Stimulated activated effector memory CD8-positive, alpha-beta T cell treated with anti-CD3 and anti-CD28 coated beads, Interleukin-12 subunit alpha, Interleukin-12 subunit beta, amount 100 ng/mL, for 72 hours (primary cell): ENCODE results near the gene NFATC2IP.
"Not testable (repeated sequence)": the region's sequence is repeated elsewhere in the genome, so short reads cannot be mapped to it uniquely, and the experiment has no call there.

Source experiments
- ATAC-seq: fragments of 150-1000 bp; cut with Tn5 transposase; 2 replicates; pipeline ENCODE4 v1.10.0; 2021
- DNase-seq, 2 donors: peaks; one replicate each; pipeline ENCODE4 v3.0.0; 2021 to 2022; ENCODE audit warnings: low spot score in 2 of 2
- H3K27ac Mint-ChIP-seq: one replicate; pipeline ENCODE4 v1.8.0; 2022; ENCODE audit warnings: mild to moderate bottlenecking, mixed read lengths
- H3K36me3 Mint-ChIP-seq: one replicate; pipeline ENCODE4 v1.8.0; 2022; ENCODE audit warnings: mild to moderate bottlenecking, mixed read lengths
- H3K4me1 Mint-ChIP-seq: one replicate; pipeline ENCODE4 v1.8.0; 2022; ENCODE audit warnings: mixed read lengths
- H3K4me3 Mint-ChIP-seq: one replicate; pipeline ENCODE4 v1.8.0; 2022; ENCODE audit warnings: mild to moderate bottlenecking, mixed read lengths
- H3K9me3 Mint-ChIP-seq: one replicate; pipeline ENCODE4 v1.8.0; 2022; ENCODE audit warnings: mixed read lengths

NFATC2IP gene

DNA sequence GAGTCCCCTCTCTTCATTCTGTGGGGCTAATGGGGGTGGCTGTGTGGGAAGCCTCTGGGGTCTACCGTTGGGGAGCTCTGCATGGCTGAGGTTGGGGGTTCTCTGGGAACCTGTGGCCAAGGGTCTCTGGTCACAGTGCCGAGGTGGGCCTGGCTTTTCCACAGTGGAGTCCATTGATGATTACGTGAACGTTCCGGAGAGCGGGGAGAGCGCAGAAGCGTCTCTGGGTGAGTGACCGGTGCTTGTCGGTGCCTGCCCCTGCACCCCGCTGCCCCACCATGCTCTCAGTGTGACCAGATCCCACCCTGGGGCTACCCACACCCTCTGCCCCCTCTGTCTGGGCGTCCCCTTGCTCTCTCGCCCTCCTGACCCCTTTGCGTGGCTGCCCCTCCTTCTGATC lies 38.6 kb downstream of the NFATC2IP start:
- Mint-ChIP-seq H3K36me3 (peaks cover 71% of the 10 kb centered on the region), H3K9me3 (peaks cover 7% of the 10 kb centered on the region), H3K4me3 (peak overlapping the region; percentile 98), H3K4me1 (peaks cover 44% of the 10 kb centered on the region), H3K27ac (peak overlapping the region; percentile 89)
- no peak for DNase-seq
- ATAC-seq: no peak

DNA sequence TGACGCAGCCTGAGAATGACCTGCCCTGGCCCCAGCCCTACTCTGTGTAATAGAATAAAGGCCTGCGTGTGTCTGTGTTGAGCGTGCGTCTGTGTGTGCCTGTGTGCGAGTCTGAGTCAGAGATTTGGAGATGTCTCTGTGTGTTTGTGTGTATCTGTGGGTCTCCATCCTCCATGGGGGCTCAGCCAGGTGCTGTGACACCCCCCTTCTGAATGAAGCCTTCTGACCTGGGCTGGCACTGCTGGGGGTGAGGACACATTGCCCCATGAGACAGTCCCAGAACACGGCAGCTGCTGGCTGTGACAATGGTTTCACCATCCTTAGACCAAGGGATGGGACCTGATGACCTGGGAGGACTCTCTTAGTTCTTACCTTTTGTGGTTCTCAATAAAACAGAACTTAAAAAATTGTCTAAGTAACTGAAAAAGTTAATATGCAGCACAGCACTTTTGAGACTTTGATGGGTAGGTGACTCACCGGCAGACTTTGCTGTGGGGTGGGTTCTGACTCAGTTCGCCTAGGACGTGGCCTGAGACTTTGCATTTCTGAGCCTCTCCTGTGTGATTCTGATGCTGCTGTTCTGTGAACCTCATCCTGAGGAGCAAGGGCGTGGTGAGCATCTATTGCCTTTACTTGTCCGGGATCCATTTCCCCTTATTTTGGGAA lies 39.8 kb downstream of the NFATC2IP start:
- DNase-seq: peak in 1 of 2 donors; percentile 70

DNA sequence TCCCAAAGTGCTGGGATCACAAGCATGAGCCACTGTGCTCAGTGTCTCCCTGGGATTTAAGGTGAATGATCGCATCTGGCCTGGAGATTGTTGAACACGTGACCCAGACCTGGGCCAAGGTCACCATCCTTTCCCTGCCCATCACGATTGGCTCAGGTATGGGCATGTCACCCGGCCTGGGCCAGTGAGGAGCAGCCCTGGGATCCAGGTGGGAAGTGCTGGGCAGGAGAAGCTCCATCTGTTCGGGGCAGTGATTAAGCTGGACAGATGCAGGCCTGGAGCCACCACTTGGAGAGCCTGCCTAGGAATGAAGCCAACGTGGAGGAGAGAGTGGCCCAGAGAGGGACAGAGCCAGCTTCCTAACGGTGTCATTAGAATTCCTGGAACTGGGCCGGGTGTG lies 41.0 kb downstream of the NFATC2IP start:
- no peak for ATAC-seq
- DNase-seq: no peak
- H3K36me3 Mint-ChIP-seq: peaks cover 53% of the 10 kb centered on the region
- peaks cover 41% of the 10 kb centered on the region for H3K4me1 Mint-ChIP-seq
- H3K4me3 Mint-ChIP-seq: no peak overlapping the region
- no peak overlapping the region for H3K27ac Mint-ChIP-seq
- peaks cover 7% of the 10 kb centered on the region for H3K9me3 Mint-ChIP-seq

More for the DNA sequence above, 39.8 kb downstream of the NFATC2IP start:
- H3K4me1 Mint-ChIP-seq: peaks cover 41% of the 10 kb centered on the region
- peak overlapping the region; percentile 89 for H3K27ac Mint-ChIP-seq
- H3K9me3 Mint-ChIP-seq: peaks cover 7% of the 10 kb centered on the region
- peak overlapping the region; percentile 98 for H3K4me3 Mint-ChIP-seq
- peaks cover 65% of the 10 kb centered on the region for H3K36me3 Mint-ChIP-seq
- peak; percentile 92 for ATAC-seq

DNA sequence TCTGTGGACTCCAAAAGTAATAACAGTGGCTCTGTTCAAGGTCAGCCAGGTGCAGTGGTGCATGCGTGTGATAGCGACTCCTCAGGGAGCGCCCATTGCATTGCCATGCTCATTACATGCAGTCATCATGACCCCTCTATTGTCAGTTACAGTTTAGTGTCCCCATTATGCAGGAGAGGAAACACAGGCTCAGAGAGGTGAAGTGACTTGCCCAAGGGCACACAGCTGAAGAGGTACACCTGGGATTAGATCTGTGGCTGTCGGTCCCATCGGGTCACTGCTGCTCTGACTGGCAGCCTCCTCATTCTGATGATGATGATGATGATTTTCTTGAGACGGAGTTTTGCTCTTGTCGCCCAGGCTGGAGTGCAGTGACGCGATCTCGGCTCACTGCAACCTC lies 41.8 kb downstream of the NFATC2IP start:
- ATAC-seq: no peak
- Mint-ChIP-seq H3K36me3 (peaks cover 45% of the 10 kb centered on the region), H3K4me1 (peaks cover 33% of the 10 kb centered on the region), H3K4me3 (no peak overlapping the region), H3K27ac (no peak overlapping the region), H3K9me3 (peaks cover 1% of the 10 kb centered on the region)
- no peak for DNase-seq

DNA sequence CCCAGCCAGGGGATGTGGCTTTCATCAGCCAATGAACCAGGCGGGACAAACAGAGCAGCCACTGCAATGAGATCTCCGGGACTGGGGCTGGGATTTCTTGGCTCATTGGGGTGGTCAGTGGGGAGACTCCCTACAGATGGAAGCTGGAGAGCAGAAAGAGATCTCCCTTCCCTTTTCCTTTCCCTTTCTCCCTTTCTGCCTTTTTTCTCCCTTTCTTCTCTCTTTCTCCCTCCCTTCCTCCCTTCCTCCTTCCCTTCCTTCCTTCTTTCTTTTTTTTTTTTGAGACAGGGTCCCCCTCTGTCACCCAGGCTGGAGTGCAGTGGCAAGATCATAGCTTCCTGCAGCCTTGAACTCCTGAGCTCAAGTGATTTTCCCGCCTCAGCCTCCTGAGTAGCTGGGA lies 48.1 kb downstream of the NFATC2IP start:
- H3K27ac Mint-ChIP-seq: peak overlapping the region; percentile 63
- no peaks in the 10 kb centered on the region for H3K36me3 Mint-ChIP-seq
- no peaks in the 10 kb centered on the region for H3K9me3 Mint-ChIP-seq
- DNase-seq (no peak), ATAC-seq (no peak)
- peaks cover 8% of the 10 kb centered on the region for H3K4me1 Mint-ChIP-seq
- no peak overlapping the region for H3K4me3 Mint-ChIP-seq

DNA sequence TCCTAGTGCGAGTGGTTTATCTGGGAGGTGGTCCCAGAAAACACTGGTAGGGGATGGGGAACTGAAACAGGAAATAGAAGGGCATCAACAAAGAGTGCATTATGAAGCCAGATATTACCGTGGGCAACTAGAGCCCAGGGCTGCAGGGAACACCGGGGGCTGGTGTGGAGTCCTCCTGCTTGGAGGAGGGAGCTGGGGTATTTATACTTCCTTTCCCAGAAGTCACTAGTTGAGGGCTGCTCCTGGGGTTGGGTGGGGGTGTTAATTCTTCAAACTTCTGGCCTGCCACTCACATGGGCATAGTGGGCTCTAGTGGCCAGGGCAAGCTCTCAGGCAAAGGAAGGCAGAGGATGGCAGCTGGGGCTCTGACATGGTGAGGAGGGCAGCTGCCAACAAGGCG lies 48.8 kb downstream of the NFATC2IP start:
- H3K27ac Mint-ChIP-seq: peak overlapping the region; percentile 63

DNA sequence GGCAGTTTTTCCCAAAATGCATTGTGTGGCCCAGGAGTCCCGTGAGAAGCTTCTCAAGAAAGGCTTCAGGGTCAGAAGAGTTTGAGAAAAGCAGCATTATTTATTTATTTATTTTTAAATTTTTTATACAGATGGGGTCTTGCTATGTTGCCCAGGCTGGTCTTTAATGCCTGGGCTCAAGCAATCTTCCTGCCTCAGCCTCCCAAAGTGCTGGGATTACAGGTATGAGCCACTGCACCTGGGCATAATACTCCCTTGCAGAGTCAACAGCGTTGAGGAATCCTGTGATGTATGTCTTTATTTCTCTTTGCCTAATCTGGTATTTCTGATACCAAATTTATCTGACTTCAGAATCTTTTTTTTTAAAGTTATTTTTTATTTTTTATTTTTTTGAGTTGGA lies 49.3 kb downstream of the NFATC2IP start:
- Mint-ChIP-seq H3K4me3 (no peak overlapping the region), H3K36me3 (no peaks in the 10 kb centered on the region), H3K4me1 (peaks cover 16% of the 10 kb centered on the region), H3K9me3 (no peaks in the 10 kb centered on the region), H3K27ac (no peak overlapping the region)
- no peak for ATAC-seq
- DNase-seq: no peak

More for the DNA sequence above, 48.8 kb downstream of the NFATC2IP start:
- DNase-seq (no peak), ATAC-seq (no peak)
- Mint-ChIP-seq H3K4me3 (no peak overlapping the region), H3K4me1 (peaks cover 12% of the 10 kb centered on the region), H3K36me3 (no peaks in the 10 kb centered on the region), H3K9me3 (no peaks in the 10 kb centered on the region)

DNA sequence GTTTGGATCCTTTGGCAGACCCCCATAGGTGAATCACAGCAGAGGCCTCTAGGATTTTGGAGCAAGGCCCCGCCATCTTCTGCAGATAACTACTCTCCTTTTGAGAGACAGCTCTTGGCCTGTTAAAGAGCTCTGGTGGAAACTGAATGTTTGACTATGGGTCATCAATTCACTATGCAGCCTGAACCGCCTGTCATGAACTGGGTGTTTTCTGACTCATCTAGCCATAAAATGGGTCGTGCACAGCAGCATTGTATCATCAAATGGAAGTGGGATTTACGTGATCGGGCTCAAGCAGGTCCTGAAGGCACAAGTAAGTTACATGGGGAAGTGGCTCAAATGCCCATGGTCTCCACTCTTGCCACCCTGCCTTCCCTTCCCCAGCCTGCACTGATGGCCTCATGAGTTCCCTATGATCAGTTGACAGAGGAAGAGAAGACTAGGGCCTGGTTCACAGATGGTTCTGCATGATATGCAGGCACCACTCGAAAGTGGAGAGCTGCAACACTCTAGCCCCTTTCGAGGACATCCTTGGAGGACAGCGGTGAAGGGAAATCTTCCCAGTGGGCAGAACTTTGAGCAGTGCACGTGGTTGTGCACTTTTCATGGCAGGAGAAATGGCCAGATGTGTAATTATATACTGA lies 53.9 kb downstream of the NFATC2IP start:
- peak overlapping the region; percentile 53 for H3K27ac Mint-ChIP-seq
- not testable (repeated sequence) for H3K4me3 Mint-ChIP-seq, H3K36me3 Mint-ChIP-seq, DNase-seq, H3K9me3 Mint-ChIP-seq
- peak; percentile 41 for ATAC-seq
- H3K4me1 Mint-ChIP-seq: peaks cover 30% of the 10 kb centered on the region

DNA sequence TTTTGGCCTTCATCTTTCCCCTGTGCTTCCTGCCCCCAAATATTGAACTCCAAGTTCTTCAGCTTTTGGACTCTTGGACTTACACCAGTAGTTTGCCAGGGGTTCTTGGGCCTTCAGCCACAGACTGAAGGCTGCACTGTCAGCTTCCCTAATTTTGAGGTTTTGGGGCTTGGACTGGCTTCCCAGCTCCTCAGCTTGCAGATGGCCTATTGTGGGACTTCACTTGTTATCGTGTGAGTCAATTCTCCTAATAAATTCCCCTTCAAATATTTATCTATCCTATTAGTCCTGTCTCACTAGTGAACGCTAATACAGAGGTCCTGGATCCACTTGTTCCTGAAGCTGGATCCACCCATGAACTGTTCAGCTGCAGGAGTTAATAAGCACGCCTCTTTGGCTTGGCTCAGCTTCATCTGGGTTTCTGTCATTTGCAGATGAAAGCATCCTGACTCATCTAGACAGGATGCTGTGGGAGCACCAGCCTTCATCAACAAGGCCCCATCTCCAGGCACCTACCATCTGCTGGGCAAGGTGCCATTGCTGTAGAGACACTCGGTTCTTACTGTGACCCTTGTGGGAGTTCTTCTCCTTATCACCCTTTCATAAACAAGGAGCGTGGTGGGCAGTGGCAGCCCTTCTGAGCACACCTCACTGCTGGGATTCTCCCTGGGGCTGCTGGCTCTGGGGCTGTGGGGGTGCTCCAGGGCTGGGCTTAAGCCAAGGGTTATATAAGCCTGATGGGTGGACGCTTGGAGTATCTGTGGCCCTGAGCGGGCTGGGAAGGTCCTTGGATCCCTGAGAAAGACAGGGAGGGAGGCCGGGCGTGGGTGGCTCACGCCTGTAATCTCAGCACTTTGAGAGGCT lies 57.2 kb downstream of the NFATC2IP start:
- H3K9me3 Mint-ChIP-seq: no peaks in the 10 kb centered on the region
- H3K27ac Mint-ChIP-seq: peak overlapping the region; percentile 91
- DNase-seq (peak in 1 of 2 donors; percentile 81), ATAC-seq (peak; percentile 98)
- H3K4me1 Mint-ChIP-seq: peaks cover 42% of the 10 kb centered on the region
- H3K36me3 Mint-ChIP-seq: no peaks in the 10 kb centered on the region
- H3K4me3 Mint-ChIP-seq: peak overlapping the region; percentile 57

DNA sequence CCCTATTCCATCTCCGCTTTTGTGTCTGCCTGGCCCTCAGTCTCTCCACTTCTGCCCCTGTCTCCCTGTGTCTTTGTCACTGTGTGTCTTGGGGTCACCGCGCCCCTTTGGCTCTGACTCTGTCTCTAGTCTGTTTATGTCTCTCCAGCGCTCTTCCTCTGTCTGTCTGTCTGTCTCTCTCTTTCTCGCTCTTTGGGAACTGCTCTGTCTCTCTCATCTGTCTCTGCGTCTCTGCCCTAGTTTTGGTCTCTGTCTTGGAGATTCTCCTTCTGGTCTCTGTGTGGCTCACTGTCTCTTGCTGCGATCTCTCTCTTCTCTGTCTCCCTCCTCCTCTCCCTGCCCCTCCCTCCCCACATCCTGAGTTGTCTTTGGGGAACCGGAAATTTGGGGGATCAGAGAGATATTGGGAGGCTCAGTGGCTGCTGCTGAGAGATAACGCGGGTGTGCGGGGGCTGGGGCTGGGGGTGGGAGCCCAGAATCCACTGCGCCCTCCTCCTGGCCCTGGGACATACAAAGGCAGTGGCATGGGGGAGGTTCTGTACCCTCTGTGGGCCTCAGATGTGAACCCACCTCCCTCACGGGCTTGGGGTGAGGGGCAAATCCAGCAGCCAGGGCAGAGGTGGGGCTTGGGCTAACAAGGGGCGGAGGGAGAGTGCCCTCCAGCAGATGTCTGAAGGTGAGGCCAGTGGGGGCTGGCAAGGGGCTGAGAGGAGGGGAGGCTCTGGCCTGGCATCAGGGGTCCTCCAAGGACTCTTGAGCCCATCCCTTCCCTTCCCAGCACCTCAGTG lies 58.5 kb downstream of the NFATC2IP start:
- no peak for DNase-seq
- no peaks in the 10 kb centered on the region for H3K36me3 Mint-ChIP-seq
- H3K4me1 Mint-ChIP-seq: peaks cover 46% of the 10 kb centered on the region
- H3K9me3 Mint-ChIP-seq: no peaks in the 10 kb centered on the region
- peak overlapping the region; percentile 91 for H3K27ac Mint-ChIP-seq
- H3K4me3 Mint-ChIP-seq: peak overlapping the region; percentile 57
- ATAC-seq: peak; percentile 5

DNA sequence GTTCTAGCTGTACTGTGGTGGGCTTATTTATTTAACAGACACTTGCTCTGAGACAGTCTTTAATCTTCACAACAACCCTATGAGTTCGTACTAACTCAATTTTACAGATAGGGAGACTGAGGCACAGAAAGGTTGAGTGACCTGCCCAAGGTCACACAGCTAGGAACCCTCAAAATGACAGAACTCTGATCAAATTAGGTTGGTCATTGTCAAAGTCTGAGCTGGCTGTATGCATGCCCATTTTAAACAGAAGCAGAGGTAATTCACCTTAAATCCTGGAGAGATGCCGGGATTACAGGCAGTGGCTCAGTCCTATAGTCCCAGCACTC lies 59.1 kb downstream of the NFATC2IP start:
- no peak for ATAC-seq
- peaks cover 46% of the 10 kb centered on the region for H3K4me1 Mint-ChIP-seq

DNA sequence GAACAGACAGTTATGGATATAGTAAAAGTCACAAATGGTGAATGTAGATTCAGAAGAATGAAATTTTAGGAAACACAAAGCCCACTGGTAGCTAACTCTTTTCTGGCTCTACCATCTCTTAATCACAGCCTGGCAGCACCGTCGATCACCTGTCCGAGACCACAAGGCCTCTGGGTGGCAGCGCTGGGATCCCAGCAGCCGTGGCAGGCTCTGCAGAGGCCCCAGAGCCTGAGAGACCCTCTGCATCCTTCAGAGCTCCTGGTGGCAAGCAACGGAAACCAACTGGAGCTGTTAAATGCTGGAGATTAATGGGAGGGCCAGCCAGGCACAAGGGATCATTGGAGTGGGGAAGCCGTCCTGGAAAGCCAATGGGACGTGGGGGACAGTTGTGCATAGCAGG lies 60.4 kb downstream of the NFATC2IP start:
- H3K4me3 Mint-ChIP-seq: no peak overlapping the region
- DNase-seq (no peak), ATAC-seq (no peak)
- H3K36me3 Mint-ChIP-seq: no peaks in the 10 kb centered on the region
- H3K27ac Mint-ChIP-seq: no peak overlapping the region
- peaks cover 44% of the 10 kb centered on the region for H3K4me1 Mint-ChIP-seq
- H3K9me3 Mint-ChIP-seq: no peaks in the 10 kb centered on the region

More for the DNA sequence above, 59.1 kb downstream of the NFATC2IP start:
- H3K4me3 Mint-ChIP-seq: no peak overlapping the region
- no peak for DNase-seq
- H3K36me3 Mint-ChIP-seq: no peaks in the 10 kb centered on the region
- H3K27ac Mint-ChIP-seq: peak overlapping the region; percentile 91
- no peaks in the 10 kb centered on the region for H3K9me3 Mint-ChIP-seq

DNA sequence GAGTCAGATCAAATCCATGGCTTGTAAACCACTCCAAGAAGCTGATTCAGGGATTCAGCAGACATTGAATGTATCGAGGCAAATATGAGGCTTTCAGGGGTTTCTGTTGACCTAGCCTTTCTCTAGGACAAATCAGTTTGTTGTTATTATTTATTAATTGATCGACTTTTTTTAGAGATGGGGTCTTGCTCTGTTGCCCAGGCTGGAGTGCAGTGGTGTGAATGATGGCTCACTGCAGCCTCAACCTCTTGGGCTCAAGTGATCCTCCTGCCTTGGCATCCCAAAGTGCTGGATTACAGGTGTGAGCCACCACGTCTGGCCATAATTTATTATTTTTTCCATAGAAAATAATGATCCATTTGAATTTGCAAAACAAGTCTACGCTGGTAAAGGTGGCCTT lies 61.1 kb downstream of the NFATC2IP start:
- Mint-ChIP-seq H3K27ac (peak overlapping the region; percentile 91), H3K9me3 (no peaks in the 10 kb centered on the region), H3K36me3 (no peaks in the 10 kb centered on the region), H3K4me1 (peaks cover 44% of the 10 kb centered on the region), H3K4me3 (peak overlapping the region; percentile 0)
- no peak for ATAC-seq
- DNase-seq: no peak

DNA sequence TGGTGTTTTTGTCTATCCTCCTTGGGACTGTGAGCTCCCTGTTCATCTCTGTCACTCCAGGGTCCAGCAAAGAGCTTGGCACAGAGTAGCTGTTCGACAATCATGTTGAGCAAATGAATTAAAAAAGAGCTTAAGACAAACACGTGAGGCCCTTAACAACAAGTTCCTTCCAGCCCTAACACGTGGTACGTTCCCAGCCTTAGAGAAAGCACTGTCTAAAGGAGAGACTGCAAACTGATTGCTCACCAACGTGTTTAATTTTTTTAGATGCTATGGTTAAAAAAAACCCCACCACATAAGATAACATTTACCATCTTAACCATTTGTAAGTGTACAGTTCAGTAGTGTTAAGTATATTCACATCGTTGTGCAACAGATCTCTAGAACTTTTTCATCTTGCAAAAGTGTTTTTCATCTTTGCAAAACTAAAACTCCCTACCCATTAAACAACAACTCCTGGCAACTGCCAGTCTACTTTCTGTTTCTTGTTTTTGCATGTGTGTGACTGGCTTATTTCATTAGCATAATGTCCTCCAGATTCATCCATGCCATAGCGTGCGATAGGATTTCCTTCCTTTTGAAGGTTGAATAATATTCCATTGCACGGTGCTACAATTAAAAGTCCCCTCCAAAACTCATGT lies 62.3 kb downstream of the NFATC2IP start:
- H3K4me3 Mint-ChIP-seq: peak overlapping the region; percentile 0
- H3K27ac Mint-ChIP-seq: peak overlapping the region; percentile 91
- no peaks in the 10 kb centered on the region for H3K36me3 Mint-ChIP-seq
- peak; percentile 38 for ATAC-seq
- no peak for DNase-seq
- H3K4me1 Mint-ChIP-seq: peaks cover 39% of the 10 kb centered on the region
- no peaks in the 10 kb centered on the region for H3K9me3 Mint-ChIP-seq
